CD4-positive, alpha-beta T cell (primary cell): Measurements from ENCODE around the gene TMEM273. TPM values are rescaled to one million over a fixed set of nuclear protein-coding genes. Genes with fewer than 3 reads are reported as not detected.

ENCODE experiments used
- ATAC-seq: fragments of 200-7000 bp; cut with Tn5 transposase; one replicate; pipeline ENCODE4 v1.10.0; 2022; ENCODE audit warnings: mild to moderate bottlenecking; ENCODE audit not compliant: poor library complexity
- CTCF ChIA-PET: fragments of 350-600 bp; sonication (Branson Sonifier 250); formaldehyde crosslinking; loops from one replicate; lab custom pipeline; 2021; ENCODE audit warnings: antibody characterized with exemption, inconsistent platforms; lab: Charles Lee
- POLR2A ChIA-PET: fragments of 350-600 bp; sonication (Branson Sonifier 250); formaldehyde crosslinking; loops from one replicate; lab custom pipeline; 2021; ENCODE audit warnings: antibody characterized with exemption, inconsistent platforms; lab: Charles Lee
- DNase-seq, 14 experiments: peaks; one replicate each; pipeline ENCODE4 v3.0.0-alpha.2; 2013 to 2020; ENCODE audit warnings: mixed read lengths in 2 of 14
- H3K27ac ChIP-seq, 2 donors: one replicate each; pipeline versions ENCODE4 v1.5.1 to v1.7.0; 2013; ENCODE audit warnings: low read length in 2 of 2, low read depth in 1 of 2, mild to moderate bottlenecking in 1 of 2
- H3K27me3 ChIP-seq, 2 experiments: 1 replicate in 1 of 2; 2 replicates in 1 of 2; pipeline versions ENCODE4 v1.6.1 to v1.7.0; 2013; ENCODE audit warnings: low read length in 2 of 2, control low read depth in 1 of 2, mild to moderate bottlenecking in 1 of 2, moderate library complexity in 1 of 2; ENCODE audit not compliant: insufficient read depth in 2 of 2, control insufficient read depth in 1 of 2
- H3K36me3 ChIP-seq: one replicate; pipeline ENCODE4 v1.6.1; 2013; ENCODE audit warnings: low read length, control low read depth; ENCODE audit not compliant: insufficient read depth
- H3K4me1 ChIP-seq: one replicate; pipeline ENCODE4 v1.6.1; 2013; ENCODE audit warnings: low read length, control low read depth; ENCODE audit not compliant: insufficient read depth
- H3K4me3 ChIP-seq: one replicate; pipeline ENCODE4 v1.5.1; 2013; ENCODE audit warnings: mild to moderate bottlenecking, low read length, moderate library complexity
- H3K9me3 ChIP-seq, 2 experiments: 1 replicate in 1 of 2; 2 replicates in 1 of 2; pipeline versions ENCODE4 v1.6.1 to v1.7.0; 2013; ENCODE audit warnings: low read length in 2 of 2, mild to moderate bottlenecking in 2 of 2, control low read depth in 1 of 2, moderate library complexity in 1 of 2; ENCODE audit not compliant: control insufficient read depth in 1 of 2, insufficient read depth in 1 of 2
- H3K27ac Mint-ChIP-seq: one replicate; pipeline ENCODE4 v1.8.0; 2020; ENCODE audit warnings: mixed read lengths
- H3K27me3 Mint-ChIP-seq: one replicate; pipeline ENCODE4 v1.8.0; 2021; ENCODE audit warnings: mixed read lengths
- H3K36me3 Mint-ChIP-seq: one replicate; pipeline ENCODE4 v1.8.0; 2021; ENCODE audit warnings: low read depth, mixed read lengths
- H3K4me1 Mint-ChIP-seq: one replicate; pipeline ENCODE4 v1.8.0; 2021; ENCODE audit warnings: low read depth, mixed read lengths
- H3K4me3 Mint-ChIP-seq: one replicate; pipeline ENCODE4 v1.8.0; 2020; ENCODE audit warnings: mild to moderate bottlenecking, mixed read lengths
- H3K9me3 Mint-ChIP-seq: one replicate; pipeline ENCODE4 v1.8.0; 2020; ENCODE audit warnings: mixed read lengths
- CTCF ChIP-seq: fragments of 200-600 bp; IDR thresholded peaks from one replicate; pipeline ENCODE4 v1.8.0; 2022; ENCODE audit warnings: antibody characterized with exemption, mild to moderate bottlenecking
- intact Hi-C, 2 experiments: fragments of 100-400 bp; cut with DNase I in 1 of 2; cut with micrococcal nuclease in 1 of 2; formaldehyde crosslinking; loops; one replicate each; pipeline versions ENCODE4 v1.15.1 to v1.9.0; 2023 to 2025; cut with DNase I, micrococcal nuclease
- total RNA-seq, 174 experiments: library from RNA in 2 of 174; stranded (reverse) in 2 of 174; gene quantifications; one replicate each; pipeline ENCODE4 v1.2.3 and lab custom pipeline; 2021 to 2026

TMEM273 gene
- total RNA-seq, 2 experiments from 2014 or later: 1.8 to 2.2 TPM

DNA sequence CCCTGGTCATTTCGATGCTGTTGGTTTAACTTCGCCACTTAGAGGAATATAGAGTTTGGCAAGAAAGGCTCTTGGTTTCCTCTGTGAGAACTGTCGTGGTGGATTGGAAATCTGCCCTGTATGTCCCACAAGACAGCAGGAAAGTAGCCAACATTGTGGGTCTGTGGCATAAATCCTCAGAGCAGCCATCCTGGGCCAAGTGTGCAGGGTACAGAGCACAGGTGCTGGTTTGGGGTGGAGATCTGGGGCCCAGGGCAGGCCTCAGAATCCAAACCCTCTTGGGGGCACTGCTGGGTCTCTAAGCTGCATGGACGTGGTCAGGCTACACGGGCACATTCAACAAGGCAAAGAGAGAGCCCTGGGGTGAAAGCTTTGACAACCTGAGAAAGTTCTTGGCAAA lies 39.2 kb upstream of the TMEM273 start:
- intact Hi-C loops: no loop called here
- ChIA-PET POLR2A (interaction anchor here (0.6 kb wide), 1 partner anchor 25 kb away, joined by 3 read pairs; no protein-coding TSS in a partner anchor), CTCF (no interaction called here)
- Mint-ChIP-seq H3K27ac (no peak overlapping the region), H3K4me3 (no peak overlapping the region), H3K9me3 (peaks cover 3% of the 10 kb centered on the region), H3K36me3 (no peaks in the 10 kb centered on the region), H3K27me3 (peaks cover 5% of the 10 kb centered on the region), H3K4me1 (no peaks in the 10 kb centered on the region)
- Histone ChIP-seq H3K27me3 (no peaks in the 10 kb centered on the region), H3K4me1 (no peaks in the 10 kb centered on the region), H3K36me3 (no peaks in the 10 kb centered on the region), H3K9me3 (peaks cover 0 to 18% of the 10 kb centered on the region in 2 experiments), H3K4me3 (no peak overlapping the region), H3K27ac (no peak overlapping the region)
- no peak for TF ChIP-seq CTCF
- ATAC-seq (no peak), DNase-seq (no peak)

GRCh38 chr10:49226594-49226993 lies 38.4 kb upstream of the TMEM273 start:
- Mint-ChIP-seq H3K27me3 (peaks cover 5% of the 10 kb centered on the region), H3K27ac (no peak overlapping the region), H3K36me3 (no peaks in the 10 kb centered on the region), H3K4me1 (no peaks in the 10 kb centered on the region), H3K9me3 (peaks cover 3% of the 10 kb centered on the region), H3K4me3 (no peak overlapping the region)
- no peak for TF ChIP-seq CTCF
- no peaks in the 10 kb centered on the region for H3K36me3 ChIP-seq
- peaks cover 0 to 18% of the 10 kb centered on the region in 2 experiments for H3K9me3 ChIP-seq
- POLR2A ChIA-PET: no interaction called here
- CTCF ChIA-PET: no interaction called here
- H3K27me3 ChIP-seq: no peaks in the 10 kb centered on the region
- no peak overlapping the region for H3K4me3 ChIP-seq
- intact Hi-C loops: no loop called here
- no peak for DNase-seq
- H3K4me1 ChIP-seq: no peaks in the 10 kb centered on the region
- H3K27ac ChIP-seq: no peak overlapping the region
- no peak for ATAC-seq

GRCh38 chr10:49225218-49225876 lies 37.2 kb upstream of the TMEM273 start:
- H3K27me3 ChIP-seq: no peaks in the 10 kb centered on the region
- H3K4me1 ChIP-seq: no peaks in the 10 kb centered on the region
- ChIA-PET POLR2A (no interaction called here), CTCF (no interaction called here)
- H3K36me3 ChIP-seq: no peaks in the 10 kb centered on the region
- Mint-ChIP-seq H3K27ac (no peak overlapping the region), H3K27me3 (peaks cover 5% of the 10 kb centered on the region), H3K4me3 (no peak overlapping the region), H3K4me1 (no peaks in the 10 kb centered on the region), H3K9me3 (peaks cover 3% of the 10 kb centered on the region), H3K36me3 (no peaks in the 10 kb centered on the region)
- no peak for TF ChIP-seq CTCF
- ATAC-seq (no peak), DNase-seq (no peak)
- no peak overlapping the region for H3K27ac ChIP-seq
- intact Hi-C loops: no loop called here
- peaks cover 0 to 18% of the 10 kb centered on the region in 2 experiments for H3K9me3 ChIP-seq
- no peak overlapping the region for H3K4me3 ChIP-seq
